Left lung (tissue), 10 donors: Measurements from ENCODE around the gene UFD1. TPM values are rescaled to one million over a fixed set of nuclear protein-coding genes. Genes with fewer than 3 reads are reported as not detected.

ENCODE experiments used
- ATAC-seq: fragments of 200-7000 bp; cut with Tn5 transposase; one replicate; pipeline ENCODE4 v1.9.1; 2020; ENCODE audit warnings: moderate library complexity
- DNase-seq, 4 donors: peaks; one replicate each; pipeline ENCODE4 v3.0.0-alpha.2; 2013 to 2020
- H3K27ac ChIP-seq, 2 donors: fragments of 200-600 bp; sonication (generic) in 1 of 2; one replicate each; pipeline versions ENCODE4 v1.5.0 to v1.8.0; 2020 to 2021
- H3K27me3 ChIP-seq, 2 donors: fragments of 200-600 bp; sonication (generic) in 1 of 2; one replicate each; pipeline versions ENCODE4 v1.5.0 to v1.8.0; 2020 to 2021
- H3K36me3 ChIP-seq, 2 donors: fragments of 200-600 bp; sonication (generic) in 1 of 2; one replicate each; pipeline versions ENCODE4 v1.5.0 to v1.8.0; 2020 to 2021
- H3K4me1 ChIP-seq, 2 donors: fragments of 200-600 bp; one replicate each; pipeline ENCODE4 v1.8.0; 2021
- H3K4me3 ChIP-seq, 2 donors: fragments of 200-600 bp; sonication (generic) in 1 of 2; one replicate each; pipeline versions ENCODE4 v1.5.0 to v1.8.0; 2020 to 2021; ENCODE audit warnings: mild to moderate bottlenecking in 1 of 2
- H3K9me3 ChIP-seq, 2 donors: fragments of 200-600 bp; sonication (generic) in 1 of 2; one replicate each; pipeline versions ENCODE4 v1.5.0 to v1.8.0; 2020 to 2021
- intact Hi-C, 2 donors: fragments of 100-400 bp; cut with DNase I; formaldehyde crosslinking; loops; one replicate each; pipeline versions ENCODE4 v1.11.2 to v1.14.2; 2022
- polyA plus RNA-seq, 6 donors: library from polyadenylated mRNA; unstranded; fragments of 120-200 nt; gene quantifications; one replicate each; pipeline ENCODE4 v1.2.1, GENCODE V29; 2013; ENCODE audit not compliant: insufficient read length in 6 of 6
- total RNA-seq, 2 donors: library from RNA; stranded (reverse); fragmentation: NEBNext Ultra II Directional; extraction: Animal tissue kit (Norgen Biotek cat#: 25700); gene quantifications; one replicate each; pipeline ENCODE4 v1.2.1, GENCODE V29; 2021
- TF ChIP-seq, protein P1 (sequence below), 2 donors: fragments of 200-600 bp; sonication (generic) in 1 of 2; IDR thresholded peaks; one replicate each; pipeline versions ENCODE4 v1.5.0 to v1.8.0; 2021; ENCODE audit warnings: antibody characterized with exemption in 2 of 2
- donor health status: DM: no; HTN: yes; CAD: no.
- donor health status: DM: no; HTN: no; CAD: no.

UFD1 gene
- total and polyA plus RNA-seq, 8 donors, result 41.7 to 72.9 (median 62.6) TPM

DNA sequence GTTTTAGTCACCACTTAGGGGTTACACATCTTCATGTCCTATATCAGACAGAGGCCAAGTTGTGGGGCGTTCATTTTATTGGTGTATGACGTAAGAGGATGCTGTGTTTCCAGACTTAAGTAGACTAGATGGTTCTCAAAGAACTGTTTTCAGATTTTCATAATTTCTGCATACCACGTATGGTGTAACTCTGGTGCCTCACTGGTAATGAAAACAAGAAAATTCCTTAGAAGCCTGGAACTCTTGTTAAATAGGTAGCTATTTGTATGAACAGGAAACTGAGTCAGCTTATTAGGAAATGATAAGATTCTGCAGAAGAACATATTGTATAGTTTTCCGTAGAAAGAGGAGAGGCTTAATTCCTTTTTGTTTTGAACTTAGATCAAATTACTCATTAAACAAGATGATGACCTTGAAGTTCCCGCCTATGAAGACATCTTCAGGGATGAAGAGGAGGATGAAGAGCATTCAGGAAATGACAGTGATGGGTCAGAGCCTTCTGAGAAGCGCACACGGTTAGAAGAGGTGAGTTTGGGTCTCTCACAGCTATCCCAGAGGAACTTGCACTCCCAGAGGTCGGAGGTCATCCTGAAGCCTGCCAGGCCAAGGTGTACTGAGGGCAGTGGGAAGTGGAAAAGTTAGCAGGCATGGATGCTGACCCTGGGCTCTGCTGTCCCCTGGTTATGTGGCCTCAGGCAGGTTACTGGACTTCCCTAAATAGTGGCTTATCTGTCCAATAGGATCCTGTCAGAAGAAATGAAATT lies 4.7 kb upstream of the UFD1 start:
- TF ChIP-seq, protein P1, sequence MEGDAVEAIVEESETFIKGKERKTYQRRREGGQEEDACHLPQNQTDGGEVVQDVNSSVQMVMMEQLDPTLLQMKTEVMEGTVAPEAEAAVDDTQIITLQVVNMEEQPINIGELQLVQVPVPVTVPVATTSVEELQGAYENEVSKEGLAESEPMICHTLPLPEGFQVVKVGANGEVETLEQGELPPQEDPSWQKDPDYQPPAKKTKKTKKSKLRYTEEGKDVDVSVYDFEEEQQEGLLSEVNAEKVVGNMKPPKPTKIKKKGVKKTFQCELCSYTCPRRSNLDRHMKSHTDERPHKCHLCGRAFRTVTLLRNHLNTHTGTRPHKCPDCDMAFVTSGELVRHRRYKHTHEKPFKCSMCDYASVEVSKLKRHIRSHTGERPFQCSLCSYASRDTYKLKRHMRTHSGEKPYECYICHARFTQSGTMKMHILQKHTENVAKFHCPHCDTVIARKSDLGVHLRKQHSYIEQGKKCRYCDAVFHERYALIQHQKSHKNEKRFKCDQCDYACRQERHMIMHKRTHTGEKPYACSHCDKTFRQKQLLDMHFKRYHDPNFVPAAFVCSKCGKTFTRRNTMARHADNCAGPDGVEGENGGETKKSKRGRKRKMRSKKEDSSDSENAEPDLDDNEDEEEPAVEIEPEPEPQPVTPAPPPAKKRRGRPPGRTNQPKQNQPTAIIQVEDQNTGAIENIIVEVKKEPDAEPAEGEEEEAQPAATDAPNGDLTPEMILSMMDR (IDR thresholded peaks at IDR 0.05), result no peak
- intact Hi-C loops, result no loop called here
- ATAC-seq, result no peak

DNA sequence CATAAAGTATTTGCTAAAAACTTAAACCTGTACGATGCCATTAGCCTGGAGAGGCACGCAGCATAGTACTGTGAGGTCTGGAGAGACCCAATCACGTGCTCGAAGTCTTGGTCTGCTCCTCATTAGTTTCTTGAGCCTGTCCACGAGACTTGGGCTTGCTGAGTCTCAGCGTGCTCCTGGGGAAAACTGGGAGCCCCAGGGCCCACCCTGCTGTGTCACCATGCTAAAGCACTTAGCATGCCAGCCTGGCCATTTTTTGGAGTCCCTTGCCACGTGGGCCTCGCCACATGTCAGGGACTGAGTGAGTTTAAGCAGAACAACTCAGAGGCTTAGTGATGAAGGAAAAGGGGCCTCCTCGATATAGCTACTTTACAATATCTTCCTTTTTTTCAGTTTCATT lies 3.3 kb upstream of the UFD1 start:
- Histone ChIP-seq H3K27ac (no peak overlapping the region), H3K9me3 (no peaks in the 10 kb centered on the region), H3K4me3 (no peak overlapping the region), H3K27me3 (no peaks in the 10 kb centered on the region), H3K4me1 (peaks cover 11 to 21% of the 10 kb centered on the region in 2 donors), H3K36me3 (peaks cover 0 to 4% of the 10 kb centered on the region in 2 donors)
- DNase-seq, result no peak
- TF ChIP-seq, protein P1 (IDR thresholded peaks at IDR 0.05), result no peak
- ATAC-seq, result no peak
- intact Hi-C loops, result no loop called here

More for the DNA sequence above, 4.7 kb upstream of the UFD1 start:
- no peaks in the 10 kb centered on the region for H3K9me3 ChIP-seq
- H3K4me1 ChIP-seq, result peaks cover 4 to 9% of the 10 kb centered on the region in 2 donors
- no peaks in the 10 kb centered on the region for H3K27me3 ChIP-seq
- H3K36me3 ChIP-seq, result peaks cover 0 to 4% of the 10 kb centered on the region in 2 donors
- H3K4me3 ChIP-seq, result no peak overlapping the region
- DNase-seq, result no peak
- H3K27ac ChIP-seq, result no peak overlapping the region

DNA sequence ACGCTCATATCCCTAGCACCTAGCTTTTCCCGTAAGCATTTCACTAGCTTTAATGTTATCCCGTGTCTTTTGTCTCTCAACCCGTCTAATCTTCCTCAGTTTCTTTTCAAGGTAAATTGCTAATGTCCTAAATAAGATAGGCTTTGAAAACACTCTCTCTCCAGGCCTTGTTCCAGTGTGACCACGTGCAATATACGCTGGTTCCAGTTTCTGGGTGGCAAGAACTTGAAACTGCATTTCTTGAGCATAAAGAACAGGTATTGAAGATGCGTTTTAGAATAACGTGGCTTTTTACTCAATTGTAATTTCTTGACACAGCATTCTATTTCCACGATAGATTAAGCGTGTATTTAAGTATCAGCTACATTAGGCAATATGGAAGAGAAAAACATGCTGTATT lies 1.8 kb upstream of the UFD1 start:
- Histone ChIP-seq H3K27ac (no peak overlapping the region), H3K36me3 (peaks cover 0 to 4% of the 10 kb centered on the region in 2 donors), H3K9me3 (no peaks in the 10 kb centered on the region), H3K4me1 (peaks cover 18 to 36% of the 10 kb centered on the region in 2 donors), H3K4me3 (peak overlapping the region in 1 of 2 donors; percentile 79), H3K27me3 (no peaks in the 10 kb centered on the region)
- intact Hi-C loops, result no loop called here
- DNase-seq (no peak), ATAC-seq (no peak)
- TF ChIP-seq, protein P1 (IDR thresholded peaks at IDR 0.05), result no peak

DNA sequence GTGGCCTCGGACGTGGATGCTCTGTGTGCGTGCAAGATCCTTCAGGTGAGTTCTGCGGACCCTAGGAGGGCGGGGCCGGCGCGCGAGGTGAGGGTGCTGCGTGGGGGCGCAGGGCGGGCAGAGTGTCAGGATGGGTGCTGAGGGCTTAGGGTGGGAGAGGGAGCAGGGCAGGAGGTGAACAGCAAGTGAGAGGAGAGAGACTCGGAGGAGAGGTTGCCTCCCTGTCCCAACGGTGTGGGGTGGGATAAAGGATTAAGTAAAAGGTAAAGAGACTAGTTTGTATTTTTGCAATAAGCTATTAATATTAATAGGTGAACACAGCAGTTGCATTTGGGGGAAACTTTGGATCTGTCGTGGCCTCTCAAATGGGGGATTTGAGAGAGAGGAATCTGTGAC lies 1.2 kb upstream of the UFD1 start:
- Histone ChIP-seq H3K4me1 (peaks cover 18 to 36% of the 10 kb centered on the region in 2 donors), H3K9me3 (no peaks in the 10 kb centered on the region), H3K4me3 (peak overlapping the region; percentile 31 to 79), H3K36me3 (peaks cover 0 to 3% of the 10 kb centered on the region in 2 donors), H3K27ac (no peak overlapping the region), H3K27me3 (no peaks in the 10 kb centered on the region)
- no peak for ATAC-seq
- TF ChIP-seq, protein P1 (IDR thresholded peaks at IDR 0.05), result no peak
- intact Hi-C loops, result no loop called here
- DNase-seq, result no peak

DNA sequence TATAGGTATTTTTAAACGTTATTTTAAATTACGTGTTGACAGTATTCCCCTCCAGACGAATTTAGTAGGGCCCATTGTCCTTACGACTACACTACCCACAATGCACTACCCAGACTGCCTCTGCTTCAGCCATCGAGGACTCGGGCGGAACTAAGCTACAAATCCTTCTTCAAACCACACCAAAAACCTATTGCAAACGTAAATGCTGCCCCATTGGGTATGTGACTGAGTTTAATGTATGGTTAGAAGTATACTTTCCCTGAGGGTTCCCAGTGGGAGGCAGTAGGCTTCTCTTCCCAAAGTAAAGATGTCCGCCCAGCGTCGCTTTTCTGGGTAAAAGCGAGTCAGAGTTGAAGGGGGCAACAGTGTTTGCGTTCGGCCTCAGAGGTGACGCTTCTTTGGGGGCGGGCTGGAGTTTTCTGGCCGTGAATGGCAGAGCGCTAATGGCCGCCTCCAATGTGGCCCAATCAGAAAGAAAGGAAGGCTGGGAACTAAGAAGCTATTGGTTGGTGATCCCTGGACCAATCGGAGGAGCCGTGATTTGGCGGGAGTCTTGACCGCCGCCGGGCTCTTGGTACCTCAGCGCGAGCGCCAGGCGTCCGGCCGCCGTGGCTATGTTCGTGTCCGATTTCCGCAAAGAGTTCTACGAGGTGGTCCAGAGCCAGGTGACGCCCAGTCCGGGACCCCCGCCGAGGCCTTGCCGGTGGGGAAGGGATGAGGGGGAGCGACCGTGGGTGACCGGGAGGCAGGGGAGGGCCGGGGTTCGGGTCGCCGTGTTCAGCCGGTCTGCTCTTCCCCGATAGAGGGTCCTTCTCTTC lies 571 bp upstream of the UFD1 start, which contains the start of gene CDC45:
Gene CDC45, plus strand, starts transcription at position 566 of the 818 bp plus-strand sequence. Its CDS starts 49 bp downstream, at position 615.
- DNase-seq, result peak; percentile 93 to 98 (median 98)
- peak; percentile 96 for ATAC-seq
- TF ChIP-seq, protein P1 (IDR thresholded peaks at IDR 0.05), result no peak
- Histone ChIP-seq H3K4me1 (peaks cover 18 to 36% of the 10 kb centered on the region in 2 donors), H3K4me3 (peak within 1 kb of the TSS; percentile 79), H3K36me3 (peaks cover 0 to 9% of the 10 kb centered on the region in 2 donors), H3K9me3 (no peaks in the 10 kb centered on the region), H3K27ac (peak within 1 kb of the TSS; percentile 95 to 98), H3K27me3 (no peaks in the 10 kb centered on the region)
- intact Hi-C loops, result no loop called here
